K562 (cell line): ENCODE data around the gene GPR153. TPM values are rescaled to one million over a fixed set of nuclear protein-coding genes. Genes with fewer than 3 reads are reported as not detected.

Source experiments
- CHD7 ChIP-seq: fragments of 200-600 bp; sonication (generic); IDR thresholded peaks from one replicate; pipeline ENCODE4 v1.6.1; 2012; ENCODE audit warnings: mild to moderate bottlenecking, low read depth, low read length, inconsistent platforms
- HMG20B ChIP-seq: fragments of 250-450 bp; sonication (Bioruptor Pico); IDR thresholded peaks from 2 replicates; pipeline ENCODE4 v1.5.0; 2021; ENCODE audit warnings: mild to moderate bottlenecking
- MIER1 ChIP-seq: fragments of 450-650 bp; IDR thresholded peaks from 2 replicates; pipeline ENCODE4 v1.6.1; 2016; ENCODE audit warnings: antibody characterized with exemption, mild to moderate bottlenecking, low read depth
- NKRF ChIP-seq: fragments of 450-650 bp; IDR thresholded peaks from 2 replicates; pipeline ENCODE4 v1.6.1; 2016; ENCODE audit warnings: borderline replicate concordance
- PRPF4 ChIP-seq: fragments of 200-400 bp; formaldehyde crosslinking; IDR thresholded peaks from one replicate; pipeline ENCODE4 v1.6.1; 2017; ENCODE audit warnings: low read length, low read depth, mild to moderate bottlenecking; ENCODE audit not compliant: insufficient read depth, poor library complexity, severe bottlenecking
- SUPT5H ChIP-seq: fragments of 450-650 bp; IDR thresholded peaks from 2 replicates; pipeline ENCODE4 v1.6.1; 2016
- polyA plus RNA-seq, 8 experiments: library from polyadenylated mRNA; depleted of rRNA in 4 of 8; stranded (reverse) in 5 of 8; unstranded in 3 of 8; fragments of >200 nt; fragmentation: Nextera tagmentation in 2 of 8; fragmentation: Illumina TruSeq in 1 of 8; extraction: Ambion mirVana in 2 of 8; extraction: Trizol in 1 of 8; gene quantifications; 2 replicates each; pipeline versions ENCODE4 v1.2.1 to v1.2.3, GENCODE V29; 2011 to 2014; ENCODE audit warnings: inconsistent platforms in 1 of 8, missing spikeins in 1 of 8
- total RNA-seq, 7 experiments: library from RNA; depleted of rRNA in 6 of 7; stranded (reverse); fragments of >200 nt in 6 of 7; fragmentation: Illumina TruSeq in 2 of 7; extraction: Trizol in 2 of 7; gene quantifications; 2 replicates each; pipeline versions ENCODE4 v1.2.1 to v1.2.3, GENCODE V29; 2011 to 2021; ENCODE audit warnings: low replicate concordance in 1 of 7
- TF ChIP-seq, protein P1 (sequence below), 2 experiments: fragments of 450-650 bp; IDR thresholded peaks; 2 replicates each; pipeline ENCODE4 v1.6.1; 2018; ENCODE audit warnings: mild to moderate bottlenecking in 2 of 2, low read depth in 1 of 2; ENCODE audit not compliant: partially characterized antibody in 2 of 2

The GPR153 gene
- total and polyA plus RNA-seq, 9 of the 15 experiments (the other 6 are each of a cell fraction or from before 2014, with no cell fraction given), result 0.01 to 1.5 (median 0.51) TPM

- TF ChIP-seq, protein P1, sequence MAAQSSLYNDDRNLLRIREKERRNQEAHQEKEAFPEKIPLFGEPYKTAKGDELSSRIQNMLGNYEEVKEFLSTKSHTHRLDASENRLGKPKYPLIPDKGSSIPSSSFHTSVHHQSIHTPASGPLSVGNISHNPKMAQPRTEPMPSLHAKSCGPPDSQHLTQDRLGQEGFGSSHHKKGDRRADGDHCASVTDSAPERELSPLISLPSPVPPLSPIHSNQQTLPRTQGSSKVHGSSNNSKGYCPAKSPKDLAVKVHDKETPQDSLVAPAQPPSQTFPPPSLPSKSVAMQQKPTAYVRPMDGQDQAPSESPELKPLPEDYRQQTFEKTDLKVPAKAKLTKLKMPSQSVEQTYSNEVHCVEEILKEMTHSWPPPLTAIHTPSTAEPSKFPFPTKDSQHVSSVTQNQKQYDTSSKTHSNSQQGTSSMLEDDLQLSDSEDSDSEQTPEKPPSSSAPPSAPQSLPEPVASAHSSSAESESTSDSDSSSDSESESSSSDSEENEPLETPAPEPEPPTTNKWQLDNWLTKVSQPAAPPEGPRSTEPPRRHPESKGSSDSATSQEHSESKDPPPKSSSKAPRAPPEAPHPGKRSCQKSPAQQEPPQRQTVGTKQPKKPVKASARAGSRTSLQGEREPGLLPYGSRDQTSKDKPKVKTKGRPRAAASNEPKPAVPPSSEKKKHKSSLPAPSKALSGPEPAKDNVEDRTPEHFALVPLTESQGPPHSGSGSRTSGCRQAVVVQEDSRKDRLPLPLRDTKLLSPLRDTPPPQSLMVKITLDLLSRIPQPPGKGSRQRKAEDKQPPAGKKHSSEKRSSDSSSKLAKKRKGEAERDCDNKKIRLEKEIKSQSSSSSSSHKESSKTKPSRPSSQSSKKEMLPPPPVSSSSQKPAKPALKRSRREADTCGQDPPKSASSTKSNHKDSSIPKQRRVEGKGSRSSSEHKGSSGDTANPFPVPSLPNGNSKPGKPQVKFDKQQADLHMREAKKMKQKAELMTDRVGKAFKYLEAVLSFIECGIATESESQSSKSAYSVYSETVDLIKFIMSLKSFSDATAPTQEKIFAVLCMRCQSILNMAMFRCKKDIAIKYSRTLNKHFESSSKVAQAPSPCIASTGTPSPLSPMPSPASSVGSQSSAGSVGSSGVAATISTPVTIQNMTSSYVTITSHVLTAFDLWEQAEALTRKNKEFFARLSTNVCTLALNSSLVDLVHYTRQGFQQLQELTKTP (IDR thresholded peaks at IDR 0.05; ENCODE audit: low read depth in 1 of 2, partially characterized antibody in 2 of 2), result no peak
- TF ChIP-seq HMG20B, result no peak
- TF ChIP-seq NKRF, result no peak
- no peak for TF ChIP-seq SUPT5H
- peak; percentile 65; the same call in 1 of the 2 replicates for TF ChIP-seq MIER1
- no peak for TF ChIP-seq CHD7
- TF ChIP-seq PRPF4, result no peak
Measured at GRCh38 chr1:6246497-6247467, 14.1 kb downstream of the GPR153 start (continued).
